Neural progenitor cell (in vitro differentiated cells): ENCODE measurements around the gene TMEM14A. TPM values are rescaled to one million over a fixed set of nuclear protein-coding genes. Genes with fewer than 3 reads are reported as not detected.
"Not testable (repeated sequence)": the region's sequence is repeated elsewhere in the genome, so short reads cannot be mapped to it uniquely, and the experiment has no call there.

Source experiments
- DNase-seq: peaks from one replicate; pipeline ENCODE4 v3.0.0-alpha.2; 2016; ENCODE audit warnings: low spot score
- H2AFZ ChIP-seq: fragments of 200-600 bp; sonication (generic); replicated peaks from 2 replicates; pipeline ENCODE4 v1.6.1; 2016; ENCODE audit warnings: antibody characterized with exemption
- H3F3A ChIP-seq: fragments of 200-600 bp; sonication (generic); 2 replicates; pipeline ENCODE4 v1.6.1; 2016; ENCODE audit warnings: antibody characterized with exemption, low read depth
- H3K27ac ChIP-seq: fragments of 200-600 bp; sonication (generic); 2 replicates; pipeline ENCODE4 v1.5.1; 2016; ENCODE audit warnings: mild to moderate bottlenecking
- H3K27me3 ChIP-seq: fragments of 200-600 bp; sonication (generic); 2 replicates; pipeline ENCODE4 v1.6.1; 2016; ENCODE audit warnings: mild to moderate bottlenecking, moderate library complexity
- H3K36me3 ChIP-seq: fragments of 200-600 bp; sonication (generic); 2 replicates; pipeline ENCODE4 v1.5.1; 2016
- H3K4me1 ChIP-seq: fragments of 200-600 bp; sonication (generic); 2 replicates; pipeline ENCODE4 v1.6.1; 2016; ENCODE audit warnings: mixed run types
- H3K4me2 ChIP-seq: fragments of 200-600 bp; sonication (generic); 2 replicates; pipeline ENCODE4 v1.6.1; 2016
- H3K4me3 ChIP-seq: fragments of 200-600 bp; sonication (generic); 2 replicates; pipeline ENCODE4 v1.5.1; 2016
- H3K79me2 ChIP-seq: fragments of 200-600 bp; sonication (generic); 2 replicates; pipeline ENCODE4 v1.6.1; 2016; ENCODE audit warnings: low read depth
- H3K9ac ChIP-seq: fragments of 200-600 bp; sonication (generic); 2 replicates; pipeline ENCODE4 v1.6.1; 2016
- H3K9me3 ChIP-seq: fragments of 200-600 bp; sonication (generic); 2 replicates; pipeline ENCODE4 v1.5.1; 2016; ENCODE audit warnings: low read depth
- H4K20me1 ChIP-seq: fragments of 200-600 bp; sonication (generic); 2 replicates; pipeline ENCODE4 v1.6.1; 2016; ENCODE audit warnings: low read depth
- H3K27ac Mint-ChIP-seq: 3 replicates; pipeline ENCODE4 v1.8.0; 2021; ENCODE audit warnings: mixed read lengths
- H3K27me3 Mint-ChIP-seq: 2 replicates; pipeline ENCODE4 v1.8.0; 2022; ENCODE audit warnings: low read depth, mild to moderate bottlenecking, inconsistent platforms, moderate library complexity, mixed read lengths; ENCODE audit not compliant: insufficient read depth
- H3K36me3 Mint-ChIP-seq: 3 replicates; pipeline ENCODE4 v1.8.0; 2021; ENCODE audit warnings: mixed read lengths
- H3K4me1 Mint-ChIP-seq: 3 replicates; pipeline ENCODE4 v1.8.0; 2021; ENCODE audit warnings: mixed read lengths
- H3K4me3 Mint-ChIP-seq: 3 replicates; pipeline ENCODE4 v1.8.0; 2021; ENCODE audit warnings: mild to moderate bottlenecking, moderate library complexity, mixed read lengths
- H3K9me3 Mint-ChIP-seq: 3 replicates; pipeline ENCODE4 v1.8.0; 2020; ENCODE audit warnings: mixed read lengths
- CTCF ChIP-seq: fragments of 200-600 bp; sonication (generic); IDR thresholded peaks from 2 replicates; pipeline ENCODE4 v1.5.1; 2017; ENCODE audit warnings: antibody characterized with exemption, mild to moderate bottlenecking
- EZH2 ChIP-seq: fragments of 200-600 bp; sonication (generic); IDR thresholded peaks from 2 replicates; pipeline ENCODE4 v1.6.1; 2017; ENCODE audit warnings: antibody characterized with exemption, mild to moderate bottlenecking, moderate library complexity
- EZH2phosphoT487 ChIP-seq: fragments of 200-600 bp; sonication (generic); IDR thresholded peaks from 2 replicates; pipeline ENCODE4 v1.6.1; 2017; ENCODE audit warnings: antibody characterized with exemption
- total RNA-seq: library from RNA; depleted of rRNA; stranded (reverse); fragments of >200 nt; gene quantifications from 2 replicates; pipeline ENCODE4 v1.2.3, GENCODE V29; 2015; ENCODE audit warnings: low replicate concordance

The TMEM14A gene
- total RNA-seq, 1 donor from 2014 or later: 33.7 TPM

GRCh38 chr6:52696418-52696817 is 25.5 kb downstream of the TMEM14A start:
- no peaks in the 10 kb centered on the region for H3K36me3 Mint-ChIP-seq
- H3K4me3 Mint-ChIP-seq: no peak overlapping the region
- no peaks in the 10 kb centered on the region for H3K9me3 Mint-ChIP-seq
- H3K4me1 ChIP-seq: no peaks in the 10 kb centered on the region
- no peak overlapping the region for H3K4me3 ChIP-seq
- H3K9me3 ChIP-seq: no peaks in the 10 kb centered on the region
- peaks cover 2% of the 10 kb centered on the region for H3K27me3 Mint-ChIP-seq
- no peak overlapping the region for H3K27ac Mint-ChIP-seq
- no peak overlapping the region for H3K9ac ChIP-seq
- TF ChIP-seq EZH2phosphoT487 (no peak), CTCF (no peak), EZH2 (no peak)
- no peaks in the 10 kb centered on the region for H3K79me2 ChIP-seq
- H4K20me1 ChIP-seq: no peaks in the 10 kb centered on the region
- no peak overlapping the region for H3K27ac ChIP-seq
- H3K36me3 ChIP-seq: no peaks in the 10 kb centered on the region
- no peak for DNase-seq
- no peak overlapping the region for H3K4me2 ChIP-seq
- H3K4me1 Mint-ChIP-seq: no peaks in the 10 kb centered on the region
- H3F3A ChIP-seq: no peaks in the 10 kb centered on the region
- H3K27me3 ChIP-seq: no peaks in the 10 kb centered on the region
- no peak overlapping the region for H2AFZ ChIP-seq

- Mint-ChIP-seq H3K36me3 (no peaks in the 10 kb centered on the region), H3K4me3 (no peak overlapping the region), H3K9me3 (no peaks in the 10 kb centered on the region), H3K27me3 (peaks cover 2% of the 10 kb centered on the region), H3K4me1 (no peaks in the 10 kb centered on the region), H3K27ac (no peak overlapping the region)
- Histone ChIP-seq H3K27me3 (no peaks in the 10 kb centered on the region), H3F3A (no peaks in the 10 kb centered on the region), H3K79me2 (no peaks in the 10 kb centered on the region), H3K36me3 (no peaks in the 10 kb centered on the region), H3K27ac (no peak overlapping the region), H3K9ac (no peak overlapping the region), H3K4me2 (no peak overlapping the region), H3K4me3 (no peak overlapping the region), H4K20me1 (no peaks in the 10 kb centered on the region), H2AFZ (peak overlapping the region; percentile 30), H3K4me1 (no peaks in the 10 kb centered on the region), H3K9me3 (no peaks in the 10 kb centered on the region)
- no peak for DNase-seq
- TF ChIP-seq EZH2 (no peak), CTCF (peak; percentile 12), EZH2phosphoT487 (no peak)
Observed at GRCh38 chr6:52697903-52698302, 27.0 kb downstream of the TMEM14A start.

GRCh38 chr6:52704060-52704459 is 33.1 kb downstream of the TMEM14A start:
- H3K27me3 ChIP-seq: no peaks in the 10 kb centered on the region
- no peaks in the 10 kb centered on the region for H3K4me1 Mint-ChIP-seq
- peaks cover 17% of the 10 kb centered on the region for H3K9me3 ChIP-seq
- H3K4me1 ChIP-seq: peaks cover 5% of the 10 kb centered on the region
- H3K27ac ChIP-seq: no peak overlapping the region
- H3F3A ChIP-seq: no peaks in the 10 kb centered on the region
- no peak for TF ChIP-seq EZH2
- no peak for TF ChIP-seq EZH2phosphoT487
- no peak for TF ChIP-seq CTCF
- peaks cover 3% of the 10 kb centered on the region for H3K27me3 Mint-ChIP-seq
- H3K36me3 Mint-ChIP-seq: no peaks in the 10 kb centered on the region
- H3K9ac ChIP-seq: no peak overlapping the region
- no peak overlapping the region for H3K4me3 ChIP-seq
- no peaks in the 10 kb centered on the region for H3K79me2 ChIP-seq
- H3K9me3 Mint-ChIP-seq: peaks cover 9% of the 10 kb centered on the region
- DNase-seq: no peak
- no peak overlapping the region for H3K4me3 Mint-ChIP-seq
- H4K20me1 ChIP-seq: no peaks in the 10 kb centered on the region
- no peak overlapping the region for H2AFZ ChIP-seq
- H3K27ac Mint-ChIP-seq: no peak overlapping the region
- H3K36me3 ChIP-seq: no peaks in the 10 kb centered on the region
- no peak overlapping the region for H3K4me2 ChIP-seq

- not testable (repeated sequence) for H3K4me3 Mint-ChIP-seq, H3K4me1 Mint-ChIP-seq
Observed at GRCh38 chr6:52704781-52705502, 34.0 kb downstream of the TMEM14A start.

More at GRCh38 chr6:52704781-52705502, 34.0 kb downstream of the TMEM14A start:
- not testable (repeated sequence) for H3K4me3 ChIP-seq, H3K36me3 ChIP-seq, H4K20me1 ChIP-seq, H3K4me2 ChIP-seq, H3K27ac ChIP-seq, H3K27ac Mint-ChIP-seq, H2AFZ ChIP-seq, H3K79me2 ChIP-seq, H3K27me3 Mint-ChIP-seq, H3K9me3 Mint-ChIP-seq, DNase-seq, H3K36me3 Mint-ChIP-seq, H3F3A ChIP-seq, H3K4me1 ChIP-seq, H3K27me3 ChIP-seq, H3K9ac ChIP-seq
- peaks cover 17% of the 10 kb centered on the region for H3K9me3 ChIP-seq
